CD4-positive, alpha-beta memory T cell (primary cell): ENCODE measurements around the gene ATP6V1G1. TPM values are rescaled to one million over a fixed set of nuclear protein-coding genes. Genes with fewer than 3 reads are reported as not detected.
A peak's percentile ranks its signal among the peaks of the same experiment; 100 is the strongest.

ENCODE experiments used
- CTCF ChIA-PET: fragments of 350-600 bp; sonication (Branson Sonifier 250); formaldehyde crosslinking; loops from one replicate; lab custom pipeline; 2021; ENCODE audit warnings: inconsistent platforms; ENCODE audit not compliant: partially characterized antibody; lab: Charles Lee
- POLR2A ChIA-PET: fragments of 350-600 bp; sonication (Branson Sonifier 250); formaldehyde crosslinking; loops from one replicate; lab custom pipeline; 2021; ENCODE audit not compliant: partially characterized antibody; lab: Charles Lee
- DNase-seq, 5 donors: peaks; one replicate each; pipeline versions ENCODE4 v3.0.0 to v3.0.0-alpha.2; 2020 to 2022; ENCODE audit warnings: mixed read lengths in 1 of 5
- H3K27ac ChIP-seq: one replicate; pipeline ENCODE4 v1.7.0; 2013; ENCODE audit warnings: low read depth, low read length
- H3K27me3 ChIP-seq: 2 replicates; pipeline ENCODE4 v1.7.0; 2013; ENCODE audit warnings: mild to moderate bottlenecking, low read length, moderate library complexity; ENCODE audit not compliant: insufficient read depth
- H3K36me3 ChIP-seq: 2 replicates; pipeline ENCODE4 v1.7.0; 2013; ENCODE audit warnings: mild to moderate bottlenecking, low read length, moderate library complexity; ENCODE audit not compliant: insufficient read depth
- H3K4me1 ChIP-seq: 2 replicates; pipeline ENCODE4 v1.7.0; 2013; ENCODE audit warnings: mild to moderate bottlenecking, low read length, moderate library complexity; ENCODE audit not compliant: insufficient read depth
- H3K4me3 ChIP-seq, 2 donors: one replicate each; pipeline ENCODE4 v1.7.0; 2013; ENCODE audit warnings: low read length in 2 of 2, mild to moderate bottlenecking in 1 of 2
- H3K9me3 ChIP-seq, 2 donors: one replicate each; pipeline ENCODE4 v1.7.0; 2013; ENCODE audit warnings: low read length in 2 of 2, control low read depth in 1 of 2; ENCODE audit not compliant: control insufficient read depth in 1 of 2
- H3K27ac Mint-ChIP-seq, 7 donors: one replicate each; pipeline ENCODE4 v1.8.0; 2020 to 2021; ENCODE audit warnings: mixed read lengths in 7 of 7, mild to moderate bottlenecking in 6 of 7, inconsistent platforms in 3 of 7, moderate library complexity in 3 of 7
- H3K27me3 Mint-ChIP-seq, 2 donors: one replicate each; pipeline ENCODE4 v1.8.0; 2020 to 2021; ENCODE audit warnings: mixed read lengths in 2 of 2
- H3K36me3 Mint-ChIP-seq, 2 donors: one replicate each; pipeline ENCODE4 v1.8.0; 2020 to 2021; ENCODE audit warnings: mixed read lengths in 2 of 2, inconsistent platforms in 1 of 2, mild to moderate bottlenecking in 1 of 2
- H3K4me1 Mint-ChIP-seq, 4 donors: one replicate each; pipeline ENCODE4 v1.8.0; 2020 to 2021; ENCODE audit warnings: mixed read lengths in 4 of 4, mild to moderate bottlenecking in 1 of 4
- H3K4me3 Mint-ChIP-seq, 8 donors: one replicate each; pipeline ENCODE4 v1.8.0; 2020 to 2021; ENCODE audit warnings: mixed read lengths in 8 of 8, mild to moderate bottlenecking in 7 of 8, moderate library complexity in 6 of 8, inconsistent platforms in 3 of 8
- H3K9me3 Mint-ChIP-seq, 8 donors: one replicate each; pipeline ENCODE4 v1.8.0; 2020 to 2021; ENCODE audit warnings: mixed read lengths in 8 of 8, mild to moderate bottlenecking in 5 of 8, inconsistent platforms in 3 of 8, moderate library complexity in 1 of 8
- intact Hi-C: fragments of 100-400 bp; cut with micrococcal nuclease; formaldehyde crosslinking; loops from one replicate; pipeline ENCODE4 v1.15.1; 2023
- polyA plus RNA-seq, 2 donors: library from polyadenylated mRNA; unstranded; fragments of 300-500 nt; fragmentation: Illumina TruSeq; gene quantifications; one replicate each; pipeline ENCODE4 v1.2.3, GENCODE V29; 2021
- total RNA-seq, 2 experiments: library from RNA; stranded (reverse); gene quantifications; one replicate each; pipeline ENCODE4 v1.2.3, GENCODE V29; 2021

ATP6V1G1 gene, protein sequence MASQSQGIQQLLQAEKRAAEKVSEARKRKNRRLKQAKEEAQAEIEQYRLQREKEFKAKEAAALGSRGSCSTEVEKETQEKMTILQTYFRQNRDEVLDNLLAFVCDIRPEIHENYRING
- total RNA-seq, result 100 to 1,000 TPM; 121 TPM
- 100 to 1,000 TPM; 274 to 449 TPM for polyA plus RNA-seq

DNA sequence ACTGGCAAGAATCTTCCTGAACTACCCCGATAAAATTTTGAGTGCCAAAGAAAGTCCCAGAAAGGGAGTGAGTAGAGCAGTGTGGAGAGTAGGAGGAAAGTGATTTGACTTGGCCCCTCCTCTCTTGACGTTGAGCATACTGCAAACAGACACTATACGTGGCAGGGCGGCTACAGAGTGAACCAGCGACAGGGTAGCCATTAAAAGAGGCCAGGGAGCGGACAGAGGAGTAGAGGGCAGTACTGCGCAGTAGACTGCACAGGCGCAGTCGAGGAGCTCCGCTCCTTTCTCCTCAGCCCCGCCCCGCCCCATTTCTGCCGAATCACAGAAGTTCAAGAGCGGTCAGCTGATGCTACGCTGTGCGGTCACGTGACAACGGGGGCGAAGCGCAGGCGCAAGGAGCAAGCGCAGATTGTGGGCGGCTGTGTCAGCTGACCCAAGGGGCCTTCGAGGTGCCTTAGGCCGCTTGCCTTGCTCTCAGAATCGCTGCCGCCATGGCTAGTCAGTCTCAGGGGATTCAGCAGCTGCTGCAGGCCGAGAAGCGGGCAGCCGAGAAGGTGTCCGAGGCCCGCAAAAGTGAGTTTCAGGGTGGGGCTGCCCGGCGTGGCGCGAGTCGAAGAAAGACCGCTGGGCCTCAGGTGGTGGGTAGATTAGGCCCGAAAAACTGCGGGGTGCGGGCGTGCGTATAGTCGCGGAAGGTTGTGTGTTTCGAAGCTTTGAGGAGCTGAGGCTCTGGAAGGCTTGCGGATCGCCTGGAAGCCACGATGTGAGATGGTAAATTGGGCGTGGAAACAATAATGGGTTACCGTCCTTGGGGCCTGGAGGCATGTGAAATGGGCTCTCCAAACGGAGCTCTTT lies at the start of gene ATP6V1G1:
Gene ATP6V1G1 (plus strand): TSS at position 425 of the 858 bp plus-strand sequence. CDS start 70 bp downstream, at position 495.
- POLR2A ChIA-PET, result interaction anchor here (0.6 to 10.6 kb wide), 28 partner anchors 8 to 342 kb away, joined by 3 to 244 read pairs (median 4); partner anchors contain the start of genes AKNA, TMEM268 and WHRN
- H3K27ac Mint-ChIP-seq, result peak within 1 kb of the TSS; percentile 98 to 100 (median 99)

DNA sequence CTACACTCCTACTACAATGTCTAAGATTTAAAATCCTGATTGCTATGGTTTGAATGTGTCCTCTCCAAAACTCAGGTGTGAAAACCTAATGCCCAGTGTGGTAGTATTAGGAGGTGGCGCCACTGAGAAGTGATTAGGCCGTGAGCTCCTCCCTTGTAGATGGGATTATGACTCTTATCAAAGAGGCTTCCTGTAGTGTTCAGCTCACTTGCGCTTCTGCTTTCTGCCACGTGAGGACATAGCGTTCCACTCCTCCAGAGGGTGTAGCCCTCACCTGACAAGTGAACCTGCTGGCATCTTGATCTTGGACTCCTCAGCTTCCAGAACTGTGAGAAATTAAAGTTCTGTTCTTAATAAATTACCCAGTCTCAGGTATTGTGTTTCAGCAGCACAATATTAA lies 49.3 kb upstream of the ATP6V1G1 start:
- Histone ChIP-seq H3K27ac (no peak overlapping the region), H3K4me3 (no peak overlapping the region), H3K27me3 (no peaks in the 10 kb centered on the region), H3K9me3 (no peaks in the 10 kb centered on the region), H3K4me1 (no peaks in the 10 kb centered on the region), H3K36me3 (no peaks in the 10 kb centered on the region)
- peaks cover 0 to 2% of the 10 kb centered on the region in 2 donors for H3K27me3 Mint-ChIP-seq
- peak in 4 of 5 donors; percentile 17 to 34 (median 21) for DNase-seq
- POLR2A ChIA-PET, result interaction anchor here (0.8 to 1.1 kb wide), 2 partner anchors 115 to 150 kb away, joined by 3 to 4 read pairs; partner anchors contain the start of gene AKNA
- H3K9me3 Mint-ChIP-seq, result peaks cover 0 to 4% (median 0%) of the 10 kb centered on the region in 8 donors
- CTCF ChIA-PET, result interaction anchor here (0.7 to 4.9 kb wide), 12 partner anchors 9 to 133 kb away, joined by 3 to 53 read pairs (median 4); partner anchors contain the start of genes ATP6V1G1 and WHRN
- H3K4me3 Mint-ChIP-seq, result no peak overlapping the region
- H3K36me3 Mint-ChIP-seq, result no peaks in the 10 kb centered on the region
- peaks cover 4 to 8% (median 5%) of the 10 kb centered on the region in 4 donors for H3K4me1 Mint-ChIP-seq
- H3K27ac Mint-ChIP-seq, result peak overlapping the region in 5 of 7 donors; percentile 8 to 37 (median 24)
- intact Hi-C loops, result loop anchor here (1.0 kb wide), 1 partner anchor 115 kb away; no protein-coding TSS in a partner anchor

More for the DNA sequence above, at the start of gene ATP6V1G1:
- peak; percentile 95 to 99 (median 97) for DNase-seq
- Histone ChIP-seq H3K36me3 (no peaks in the 10 kb centered on the region), H3K27ac (peak within 1 kb of the TSS; percentile 93), H3K4me3 (peak within 1 kb of the TSS; percentile 47 to 82), H3K27me3 (no peaks in the 10 kb centered on the region), H3K9me3 (no peaks in the 10 kb centered on the region), H3K4me1 (peaks cover 47% of the 10 kb centered on the region)
- Mint-ChIP-seq H3K27me3 (no peaks in the 10 kb centered on the region), H3K9me3 (no peaks in the 10 kb centered on the region), H3K4me3 (peak within 1 kb of the TSS; percentile 96 to 99 (median 99)), H3K4me1 (peaks cover 35 to 56% (median 45%) of the 10 kb centered on the region in 4 donors), H3K36me3 (peaks cover 15 to 27% of the 10 kb centered on the region in 2 donors)
- intact Hi-C loops, result loop anchor here (1.0 kb wide), 2 partner anchors 24 to 82 kb away; partner anchors contain the start of genes TMEM268 and WHRN
- CTCF ChIA-PET, result interaction anchor here (0.8 to 12.3 kb wide), 11 partner anchors 9 to 202 kb away, joined by 3 to 240 read pairs (median 4); partner anchors contain the start of genes AKNA and TMEM268

DNA sequence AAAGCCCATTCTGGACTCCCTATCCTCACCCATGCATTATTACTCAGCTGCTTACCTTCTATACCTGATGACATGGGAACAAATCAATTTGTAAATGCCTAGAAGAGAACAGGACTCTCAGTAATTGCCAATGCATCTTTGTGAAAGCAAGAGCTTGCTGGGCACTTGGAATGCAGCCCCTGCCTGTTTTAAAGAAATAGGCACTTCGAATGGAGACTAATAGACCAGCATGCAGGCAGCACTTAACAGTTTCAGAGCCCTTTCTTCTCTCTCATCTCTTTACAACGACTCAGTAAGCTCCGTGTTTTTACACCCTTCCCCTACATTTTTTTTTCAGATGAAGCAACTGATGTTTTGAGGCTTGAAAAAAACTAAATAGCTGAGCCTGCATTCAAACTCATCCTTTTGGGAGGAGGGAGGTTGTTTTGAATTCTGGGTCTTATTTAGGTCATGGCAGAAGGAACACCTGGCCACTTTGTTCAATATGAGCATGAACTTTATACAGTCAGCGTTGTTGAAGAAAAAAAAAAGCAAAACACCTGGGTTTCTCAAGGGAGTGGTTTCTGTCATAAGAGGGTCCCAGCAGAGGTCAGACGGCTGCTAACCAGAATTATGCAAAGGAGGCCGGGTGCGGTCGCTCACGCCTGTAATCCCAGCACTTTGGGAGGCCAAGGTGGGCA lies 47.7 kb upstream of the ATP6V1G1 start:
- Histone ChIP-seq H3K27ac (no peak overlapping the region), H3K4me1 (no peaks in the 10 kb centered on the region), H3K9me3 (no peaks in the 10 kb centered on the region), H3K4me3 (no peak overlapping the region), H3K36me3 (no peaks in the 10 kb centered on the region), H3K27me3 (no peaks in the 10 kb centered on the region)
- intact Hi-C loops, result no loop called here
- DNase-seq, result no peak
- Mint-ChIP-seq H3K36me3 (no peaks in the 10 kb centered on the region), H3K27ac (no peak overlapping the region), H3K9me3 (peaks cover 0 to 2% (median 0%) of the 10 kb centered on the region in 8 donors), H3K4me1 (peaks cover 4 to 8% (median 5%) of the 10 kb centered on the region in 4 donors), H3K27me3 (peaks cover 0 to 4% of the 10 kb centered on the region in 2 donors), H3K4me3 (no peak overlapping the region)
- POLR2A ChIA-PET, result no interaction called here
- CTCF ChIA-PET, result interaction anchor here (0.7 to 4.9 kb wide), 6 partner anchors 11 to 417 kb away, joined by 3 to 53 read pairs (median 6); no protein-coding TSS in a partner anchor

DNA sequence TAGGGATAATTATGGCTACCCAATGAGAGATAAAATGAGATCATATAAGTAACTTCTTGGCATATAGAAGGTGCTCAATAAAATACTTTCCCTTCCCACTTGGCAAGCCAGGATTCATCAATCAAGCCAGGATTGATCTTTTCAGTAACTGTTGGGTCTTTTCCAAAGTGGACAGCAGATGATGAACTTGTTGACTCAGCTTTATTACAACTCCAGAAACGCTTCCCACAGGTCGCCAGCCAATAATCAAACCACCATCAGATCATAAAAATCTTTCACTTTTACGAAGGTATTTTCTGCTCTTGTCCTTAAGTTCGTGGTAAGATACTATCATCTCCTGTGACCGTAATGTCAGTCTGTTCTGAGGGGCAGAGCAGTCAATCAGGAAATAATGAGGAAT lies 42.5 kb upstream of the ATP6V1G1 start:
- POLR2A ChIA-PET, result no interaction called here
- peaks cover 6 to 20% of the 10 kb centered on the region in 2 donors for H3K27me3 Mint-ChIP-seq

DNA sequence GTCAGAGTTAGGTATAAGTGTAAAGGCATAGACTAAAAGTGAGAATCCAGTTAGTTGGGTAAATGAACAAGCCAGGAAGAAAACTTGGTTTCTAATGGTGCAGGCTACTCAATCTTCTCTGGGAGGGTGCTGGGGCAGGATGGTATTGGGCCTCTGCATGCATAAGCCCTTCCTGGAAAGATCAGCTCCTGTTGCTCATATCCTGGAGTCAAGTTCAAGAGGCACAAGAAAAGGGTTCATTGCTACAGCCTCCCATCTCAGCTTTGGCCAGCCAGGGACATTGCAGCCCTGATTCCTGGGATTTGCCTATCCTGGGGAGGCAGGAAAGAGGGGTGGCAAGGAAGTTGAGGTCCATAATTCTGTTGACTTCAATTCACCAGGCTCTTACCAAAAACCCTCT lies 40.7 kb upstream of the ATP6V1G1 start:
- DNase-seq, result no peak
- no peaks in the 10 kb centered on the region for H3K27me3 ChIP-seq
- Mint-ChIP-seq H3K27me3 (peaks cover 6 to 20% of the 10 kb centered on the region in 2 donors), H3K27ac (no peak overlapping the region), H3K36me3 (no peaks in the 10 kb centered on the region), H3K4me1 (no peaks in the 10 kb centered on the region), H3K4me3 (no peak overlapping the region), H3K9me3 (peaks cover 0 to 9% (median 0%) of the 10 kb centered on the region in 8 donors)
- H3K4me3 ChIP-seq, result no peak overlapping the region
- H3K4me1 ChIP-seq, result no peaks in the 10 kb centered on the region
- H3K9me3 ChIP-seq, result no peaks in the 10 kb centered on the region
- CTCF ChIA-PET, result interaction anchor here (1.3 to 1.8 kb wide), 2 partner anchors 41 to 107 kb away, joined by 3 to 4 read pairs; partner anchors contain the start of gene ATP6V1G1
- H3K36me3 ChIP-seq, result no peaks in the 10 kb centered on the region
- POLR2A ChIA-PET, result no interaction called here
- H3K27ac ChIP-seq, result no peak overlapping the region
- intact Hi-C loops, result no loop called here

More for the DNA sequence above, 42.5 kb upstream of the ATP6V1G1 start:
- H3K4me3 Mint-ChIP-seq, result no peak overlapping the region
- DNase-seq, result no peak
- Histone ChIP-seq H3K4me3 (no peak overlapping the region), H3K27me3 (no peaks in the 10 kb centered on the region), H3K9me3 (no peaks in the 10 kb centered on the region), H3K36me3 (no peaks in the 10 kb centered on the region), H3K4me1 (no peaks in the 10 kb centered on the region), H3K27ac (no peak overlapping the region)
- no peaks in the 10 kb centered on the region for H3K36me3 Mint-ChIP-seq
- CTCF ChIA-PET, result interaction anchor here (1.3 kb wide), 1 partner anchor 108 kb away, joined by 3 read pairs; no protein-coding TSS in a partner anchor
- no peaks in the 10 kb centered on the region for H3K4me1 Mint-ChIP-seq
- intact Hi-C loops, result no loop called here
- no peak overlapping the region for H3K27ac Mint-ChIP-seq
- peaks cover 0 to 9% (median 0%) of the 10 kb centered on the region in 8 donors for H3K9me3 Mint-ChIP-seq

DNA sequence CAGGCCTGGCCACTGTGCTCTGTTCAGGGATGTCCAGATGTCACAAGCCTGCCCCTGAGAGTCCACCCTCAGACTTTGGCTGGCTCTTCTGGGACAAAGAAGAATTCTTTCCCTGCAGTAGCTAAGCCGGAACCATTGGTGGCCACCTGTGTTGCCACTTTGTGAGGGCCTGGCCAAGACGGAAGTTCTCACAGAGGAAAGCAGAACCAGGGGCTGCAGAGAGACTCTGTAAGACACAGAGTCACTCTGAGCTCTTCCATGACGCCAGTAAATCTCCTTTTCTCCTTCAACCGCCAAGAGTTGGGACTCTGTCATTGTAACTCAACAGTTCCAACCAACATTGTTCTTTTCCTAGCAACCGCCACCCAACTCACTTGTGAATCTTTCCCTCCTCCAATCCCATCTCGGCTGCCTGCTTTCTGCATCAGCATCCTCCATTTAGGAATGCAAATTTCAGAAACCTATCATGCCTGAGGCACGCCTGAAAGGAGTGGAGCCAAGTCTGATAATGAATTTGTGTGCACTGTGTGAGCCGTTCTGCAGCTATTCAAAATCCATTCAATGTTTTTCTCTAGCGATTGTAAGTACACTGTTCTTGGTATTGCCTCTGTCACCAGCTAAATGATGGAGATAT lies 37.8 kb upstream of the ATP6V1G1 start:
- H3K4me3 Mint-ChIP-seq, result no peak overlapping the region
- no peaks in the 10 kb centered on the region for H3K4me1 Mint-ChIP-seq
- no peak for DNase-seq
- no peak overlapping the region for H3K27ac ChIP-seq
- ChIA-PET CTCF (interaction anchor here (1.5 kb wide), 1 partner anchor 10 kb away, joined by 6 read pairs; no protein-coding TSS in a partner anchor), POLR2A (no interaction called here)
- no peak overlapping the region for H3K27ac Mint-ChIP-seq
- no peak overlapping the region for H3K4me3 ChIP-seq
- H3K36me3 Mint-ChIP-seq, result no peaks in the 10 kb centered on the region
- H3K27me3 ChIP-seq, result no peaks in the 10 kb centered on the region
- H3K9me3 ChIP-seq, result no peaks in the 10 kb centered on the region
- intact Hi-C loops, result no loop called here
- peaks cover 10 to 17% of the 10 kb centered on the region in 2 donors for H3K27me3 Mint-ChIP-seq
- peaks cover 0 to 9% (median 0%) of the 10 kb centered on the region in 8 donors for H3K9me3 Mint-ChIP-seq
- H3K4me1 ChIP-seq, result no peaks in the 10 kb centered on the region
- no peaks in the 10 kb centered on the region for H3K36me3 ChIP-seq
